Measurements from ENCODE around the gene CPED1.

- TF ChIP-seq, protein P1, sequence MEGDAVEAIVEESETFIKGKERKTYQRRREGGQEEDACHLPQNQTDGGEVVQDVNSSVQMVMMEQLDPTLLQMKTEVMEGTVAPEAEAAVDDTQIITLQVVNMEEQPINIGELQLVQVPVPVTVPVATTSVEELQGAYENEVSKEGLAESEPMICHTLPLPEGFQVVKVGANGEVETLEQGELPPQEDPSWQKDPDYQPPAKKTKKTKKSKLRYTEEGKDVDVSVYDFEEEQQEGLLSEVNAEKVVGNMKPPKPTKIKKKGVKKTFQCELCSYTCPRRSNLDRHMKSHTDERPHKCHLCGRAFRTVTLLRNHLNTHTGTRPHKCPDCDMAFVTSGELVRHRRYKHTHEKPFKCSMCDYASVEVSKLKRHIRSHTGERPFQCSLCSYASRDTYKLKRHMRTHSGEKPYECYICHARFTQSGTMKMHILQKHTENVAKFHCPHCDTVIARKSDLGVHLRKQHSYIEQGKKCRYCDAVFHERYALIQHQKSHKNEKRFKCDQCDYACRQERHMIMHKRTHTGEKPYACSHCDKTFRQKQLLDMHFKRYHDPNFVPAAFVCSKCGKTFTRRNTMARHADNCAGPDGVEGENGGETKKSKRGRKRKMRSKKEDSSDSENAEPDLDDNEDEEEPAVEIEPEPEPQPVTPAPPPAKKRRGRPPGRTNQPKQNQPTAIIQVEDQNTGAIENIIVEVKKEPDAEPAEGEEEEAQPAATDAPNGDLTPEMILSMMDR (IDR thresholded peaks at IDR 0.05), result no peak
- no peak for TF ChIP-seq POLR2A (IDR thresholded peaks at IDR 0.05)
Measured at GRCh38 chr7:121180436-121181063, 192.0 kb downstream of the CPED1 start.
